AG04449 (cell line): ENCODE data around the gene TMEM130.
"Not testable (repeated sequence)": the region's sequence is repeated elsewhere in the genome, so short reads cannot be mapped to it uniquely, and the experiment has no call there.

Experiments used
- CTCF ChIA-PET: fragments of 350-600 bp; formaldehyde crosslinking; extraction: SDS; loops from one replicate; lab custom pipeline; 2021; ENCODE audit warnings: antibody characterized with exemption; lab: Yijun Ruan, JAX
- POLR2A ChIA-PET: fragments of 400-600, 350-600 bp; formaldehyde crosslinking; extraction: SDS; loops from one replicate; lab custom pipeline; 2020; ENCODE audit warnings: antibody characterized with exemption, inconsistent platforms; lab: Yijun Ruan, JAX
- DNase-seq: peaks from one replicate; pipeline ENCODE4 v3.0.0-alpha.2; 2010; ENCODE audit warnings: low read depth, low spot score
- H3K4me3 ChIP-seq: 2 replicates; pipeline ENCODE4 v1.5.1; 2011; ENCODE audit warnings: low read depth, mild to moderate bottlenecking, control low read depth, low read length
- CTCF ChIP-seq: IDR thresholded peaks from one replicate; pipeline ENCODE4 v1.5.1; 2011; ENCODE audit warnings: mild to moderate bottlenecking, moderate library complexity, low read length, control low read depth, inconsistent platforms; ENCODE audit not compliant: insufficient read depth; ENCODE audit errors: missing control alignments

TMEM130 gene

DNA sequence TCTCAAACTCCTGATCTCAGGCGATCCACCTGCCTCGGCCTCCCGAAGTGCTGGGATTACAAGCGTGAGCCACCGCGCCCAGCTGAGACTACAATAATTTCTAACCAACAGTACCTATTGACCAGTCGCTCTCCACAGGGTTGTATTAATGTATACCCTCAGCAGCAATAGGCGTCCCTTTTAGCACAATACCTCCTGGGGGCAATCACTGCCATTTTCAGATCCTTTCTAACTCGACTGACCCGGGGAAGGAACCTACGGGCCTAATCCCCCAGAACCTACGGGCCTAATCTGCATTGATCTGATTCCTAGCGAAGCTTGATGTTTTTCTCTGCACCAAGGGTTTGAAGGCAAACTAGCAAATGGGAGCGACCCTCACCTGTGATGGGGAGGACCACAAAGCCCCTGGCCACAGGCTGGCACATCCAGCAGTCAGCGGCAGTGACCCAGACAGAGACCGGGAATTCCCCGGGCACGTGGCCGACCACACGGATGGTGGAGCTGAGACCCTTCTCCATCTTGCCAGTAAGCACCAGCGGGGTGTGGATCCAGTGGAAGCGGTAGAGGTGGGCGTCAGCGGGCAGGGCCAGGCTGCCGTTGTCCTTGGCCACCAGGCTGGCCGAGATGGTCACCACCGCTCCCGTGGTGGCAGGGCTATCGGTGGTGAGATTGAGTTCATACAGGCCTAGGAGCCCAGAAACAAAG, 6.9 kb downstream of the TMEM130 start:
- DNase-seq: no peak
- H3K4me3 ChIP-seq: no peak overlapping the region
- ChIA-PET CTCF (interaction anchor here (1.1 to 4.5 kb wide), 2 partner anchors 16 to 31 kb away, joined by 3 to 18 read pairs; partner anchors contain the start of gene TRRAP), POLR2A (no interaction called here)
- no peak for TF ChIP-seq CTCF

- POLR2A ChIA-PET: no interaction called here
- no peak overlapping the region for H3K4me3 ChIP-seq
- DNase-seq: no peak
- no peak for TF ChIP-seq CTCF
- CTCF ChIA-PET: interaction anchor here (1.1 to 4.5 kb wide), 3 partner anchors 17 to 32 kb away, joined by 3 to 18 read pairs (median 3); partner anchors contain the start of gene TRRAP
Measured at GRCh38 chr7:98862203-98862602, 7.6 kb downstream of the TMEM130 start.

GRCh38 chr7:98860071-98860470, 9.7 kb downstream of the TMEM130 start:
- H3K4me3 ChIP-seq: no peak overlapping the region
- no peak for TF ChIP-seq CTCF
- CTCF ChIA-PET: interaction anchor here (0.7 to 4.5 kb wide), 2 partner anchors 19 to 440 kb away, joined by 5 to 18 read pairs; partner anchors contain the start of gene TRRAP
- POLR2A ChIA-PET: interaction anchor here (0.7 kb wide), 1 partner anchor 459 kb away, joined by 4 read pairs; no protein-coding TSS in a partner anchor
- no peak for DNase-seq

DNA sequence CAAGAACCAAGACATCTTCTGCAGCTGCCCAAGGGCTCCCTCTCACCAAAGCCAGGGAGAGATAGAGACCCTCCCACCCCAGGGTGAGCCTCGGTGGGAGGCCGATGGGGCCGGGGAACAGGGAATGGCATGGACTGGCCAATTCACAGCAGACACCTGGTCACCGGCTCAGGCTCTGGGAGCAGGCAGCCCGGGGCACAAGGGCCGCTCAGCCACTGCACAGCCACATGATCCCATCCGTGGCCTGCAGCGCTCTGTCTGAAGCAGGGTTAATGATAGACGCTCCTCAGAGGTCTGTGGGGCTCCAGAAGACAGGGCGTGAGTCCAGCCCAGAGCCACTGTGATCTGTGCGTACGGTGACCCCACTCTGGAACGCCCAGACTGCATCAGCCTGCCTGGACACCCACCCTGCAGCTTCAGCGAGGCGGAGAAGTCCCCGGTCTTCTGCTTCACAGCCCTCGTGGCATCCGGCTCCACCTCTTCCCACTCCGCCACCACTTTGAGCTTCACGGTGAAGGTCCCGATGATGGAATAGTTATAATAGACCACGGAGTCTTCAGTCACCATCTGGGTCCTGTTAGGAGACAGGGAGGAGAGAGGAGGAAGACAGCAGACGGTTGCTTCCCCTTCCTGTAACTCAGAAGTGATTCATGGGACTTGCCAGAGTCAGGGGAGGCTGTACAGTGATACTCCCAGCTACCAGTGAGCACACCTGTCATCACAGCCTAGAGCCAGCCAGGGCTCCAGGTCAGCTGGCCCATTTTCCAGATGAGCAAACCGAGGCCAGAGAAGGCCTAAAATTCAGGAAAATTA, 14.0 kb downstream of the TMEM130 start:
- CTCF ChIA-PET: interaction anchor here (1.3 to 3.6 kb wide), 3 partner anchors 15 to 24 kb away, joined by 4 to 12 read pairs (median 6); partner anchors contain the start of gene TRRAP
- POLR2A ChIA-PET: no interaction called here
- DNase-seq: no peak
- no peak for TF ChIP-seq CTCF
- H3K4me3 ChIP-seq: no peak overlapping the region

- peak; percentile 16 for DNase-seq
- ChIA-PET POLR2A (interaction anchor here (0.7 to 1.1 kb wide), 2 partner anchors 26 to 435 kb away, joined by 3 to 4 read pairs; partner anchors contain the start of gene TRRAP), CTCF (interaction anchor here (0.7 to 6.0 kb wide), 2 partner anchors 11 to 433 kb away, joined by 3 to 48 read pairs; no protein-coding TSS in a partner anchor)
- no peak overlapping the region for H3K4me3 ChIP-seq
- no peak for TF ChIP-seq CTCF
Measured at GRCh38 chr7:98852826-98853225, 17.0 kb downstream of the TMEM130 start.

DNA sequence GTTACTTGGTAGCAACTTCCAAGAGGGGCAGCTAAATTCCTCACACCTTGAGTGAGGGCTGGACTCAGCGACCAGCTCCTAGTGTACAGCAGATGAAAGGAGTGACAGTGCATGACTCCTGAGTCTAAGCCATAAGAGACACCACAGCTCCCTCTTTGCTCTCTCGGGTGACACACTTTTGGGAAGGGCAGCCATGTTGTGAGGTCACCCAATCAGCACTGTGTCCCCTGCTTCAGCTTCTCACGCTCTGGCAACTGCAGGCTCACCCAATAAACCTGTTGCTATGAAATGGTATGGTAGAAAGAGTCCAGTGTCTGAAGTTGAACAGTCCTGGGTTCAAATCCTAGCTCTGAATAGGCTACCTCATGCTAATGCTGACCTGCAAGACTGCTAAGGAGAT, 20.9 kb downstream of the TMEM130 start:
- POLR2A ChIA-PET: no interaction called here
- no peak overlapping the region for H3K4me3 ChIP-seq
- CTCF ChIA-PET: interaction anchor here (0.8 to 1.5 kb wide), 4 partner anchors 12 to 17 kb away, joined by 3 to 5 read pairs (median 3); no protein-coding TSS in a partner anchor
- TF ChIP-seq CTCF: no peak
- no peak for DNase-seq

DNA sequence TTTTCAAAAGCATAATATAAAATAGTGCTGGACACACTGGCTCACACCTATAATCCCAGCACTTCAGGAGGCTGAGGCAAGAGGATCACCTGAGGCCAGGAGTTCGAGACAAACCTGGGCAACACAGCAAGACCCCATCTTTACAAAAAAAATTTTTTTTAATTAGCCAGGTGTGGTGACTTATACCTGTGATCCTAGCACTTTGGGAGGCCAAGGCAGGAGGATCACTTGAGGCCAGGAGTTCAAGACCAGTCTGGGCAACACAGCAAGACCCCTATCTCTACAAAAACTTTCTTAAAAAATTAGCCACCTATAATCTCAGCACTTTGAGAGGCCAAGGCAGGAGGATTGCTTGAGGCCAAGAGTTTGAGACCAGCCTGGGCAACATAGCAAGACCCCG, 27.3 kb downstream of the TMEM130 start:
- POLR2A ChIA-PET, H3K4me3 ChIP-seq, DNase-seq: not testable (repeated sequence)
- CTCF ChIA-PET: interaction anchor here (0.6 to 5.1 kb wide), 18 partner anchors 10 to 820 kb away, joined by 3 to 135 read pairs (median 7); partner anchors contain the start of genes TMEM130 and TRRAP
